ENCODE data around the gene ZNF467. TPM values are rescaled to one million over a fixed set of nuclear protein-coding genes. Genes with fewer than 3 reads are reported as not detected.

ZNF467 gene
- total RNA-seq, 2 donors from 2014 or later = 6.0 to 7.9 TPM

GRCh38 chr7:149743476-149744255 is 29.7 kb downstream of the ZNF467 start:
- H3K4me1 ChIP-seq (replicated peaks) = peaks cover 4% of the 10 kb centered on the region
- TF ChIP-seq POLR2A (IDR thresholded peaks at IDR 0.05) (no peak), CTCF (IDR thresholded peaks at IDR 0.05) (no peak), POLR2AphosphoS5 (IDR thresholded peaks at IDR 0.05) (no peak)
- no peaks in the 10 kb centered on the region for H3K36me3 ChIP-seq
- DNase-seq (ENCODE audit: low spot score) = no peak
- no peaks in the 10 kb centered on the region for H3K9me3 ChIP-seq
- no peaks in the 10 kb centered on the region for H3K27me3 ChIP-seq (replicated peaks; ENCODE audit: insufficient read depth)
- 18% methylated on average over 4 of the region's 4 CpGs for WGBS
- H3K4me3 ChIP-seq = no peak overlapping the region
- no peak overlapping the region for H3K27ac ChIP-seq
- intact Hi-C loops (cut with DNase I) = no loop called here

- WGBS = under 1% methylated on average over 17 of the region's 17 CpGs
- peak; percentile 46 for DNase-seq (ENCODE audit: low spot score)
These were observed 31.2 kb downstream of the ZNF467 start for GRCh38 chr7:149742075-149742701.

GRCh38 chr7:149741629-149742028 is 31.8 kb downstream of the ZNF467 start:
- intact Hi-C loops (cut with DNase I) = loop anchor here (2.0 kb wide), 1 partner anchor 115 kb away; no protein-coding TSS in a partner anchor
- Histone ChIP-seq H3K27ac (no peak overlapping the region), H3K9me3 (no peaks in the 10 kb centered on the region), H3K4me3 (peak overlapping the region in 1 of 2 donors; percentile 6), H3K4me1 (replicated peaks) (peaks cover 4% of the 10 kb centered on the region), H3K36me3 (no peaks in the 10 kb centered on the region), H3K27me3 (replicated peaks; ENCODE audit: insufficient read depth) (no peaks in the 10 kb centered on the region)
- no peak for TF ChIP-seq POLR2AphosphoS5 (IDR thresholded peaks at IDR 0.05)
- TF ChIP-seq POLR2A (IDR thresholded peaks at IDR 0.05) = no peak
- TF ChIP-seq CTCF (IDR thresholded peaks at IDR 0.05) = no peak
- DNase-seq (ENCODE audit: low spot score) = no peak
- WGBS = 43% methylated on average over 13 of the region's 13 CpGs

More at GRCh38 chr7:149742075-149742701, 31.2 kb downstream of the ZNF467 start:
- Histone ChIP-seq H3K9me3 (no peaks in the 10 kb centered on the region), H3K27me3 (replicated peaks; ENCODE audit: insufficient read depth) (no peaks in the 10 kb centered on the region), H3K27ac (no peak overlapping the region), H3K4me3 (peak overlapping the region; percentile 4 to 6), H3K4me1 (replicated peaks) (peaks cover 4% of the 10 kb centered on the region), H3K36me3 (no peaks in the 10 kb centered on the region)
- TF ChIP-seq CTCF (IDR thresholded peaks at IDR 0.05) (peak; percentile 46 to 85 (median 81)), POLR2AphosphoS5 (IDR thresholded peaks at IDR 0.05) (peak; percentile 30), POLR2A (IDR thresholded peaks at IDR 0.05) (no peak)
- intact Hi-C loops (cut with DNase I) = no loop called here

- intact Hi-C loops (cut with DNase I) = no loop called here
- TF ChIP-seq POLR2AphosphoS5 (IDR thresholded peaks at IDR 0.05) = no peak
- TF ChIP-seq CTCF (IDR thresholded peaks at IDR 0.05) = no peak
- TF ChIP-seq POLR2A (IDR thresholded peaks at IDR 0.05) = no peak
- H3K9me3 ChIP-seq = no peaks in the 10 kb centered on the region
- WGBS = 31% methylated on average over 13 of the region's 13 CpGs
- DNase-seq (ENCODE audit: low spot score) = no peak
- no peaks in the 10 kb centered on the region for H3K36me3 ChIP-seq
- no peak overlapping the region for H3K4me3 ChIP-seq
- H3K4me1 ChIP-seq (replicated peaks) = no peaks in the 10 kb centered on the region
- no peaks in the 10 kb centered on the region for H3K27me3 ChIP-seq (replicated peaks; ENCODE audit: insufficient read depth)
- no peak overlapping the region for H3K27ac ChIP-seq
These were observed 36.7 kb downstream of the ZNF467 start for GRCh38 chr7:149736478-149737360.
